Chondrocyte (in vitro differentiated cells): Measurements from ENCODE around the gene SLC36A4. TPM values are rescaled to one million over a fixed set of nuclear protein-coding genes. Genes with fewer than 3 reads are reported as not detected.
"Not testable (repeated sequence)": the region's sequence is repeated elsewhere in the genome, so short reads cannot be mapped to it uniquely, and the experiment has no call there.

ENCODE experiments used
- DNase-seq: peaks from one replicate; pipeline ENCODE4 v3.0.0; 2021; ENCODE audit warnings: mixed read lengths, low spot score
- H3K27ac Mint-ChIP-seq: one replicate; pipeline ENCODE4 v1.8.0; 2021; ENCODE audit warnings: mild to moderate bottlenecking, moderate library complexity, mixed read lengths; ENCODE audit not compliant: unreplicated experiment
- H3K27me3 Mint-ChIP-seq: 2 replicates; pipeline ENCODE4 v1.8.0; 2021; ENCODE audit warnings: low read depth, mixed read lengths
- H3K36me3 Mint-ChIP-seq: 2 replicates; pipeline ENCODE4 v1.8.0; 2021; ENCODE audit warnings: low read depth, mixed read lengths
- H3K4me1 Mint-ChIP-seq: 2 replicates; pipeline ENCODE4 v1.8.0; 2021; ENCODE audit warnings: low read depth, mild to moderate bottlenecking, mixed read lengths
- H3K4me3 Mint-ChIP-seq: one replicate; pipeline ENCODE4 v1.8.0; 2021; ENCODE audit warnings: mild to moderate bottlenecking, moderate library complexity, mixed read lengths; ENCODE audit not compliant: unreplicated experiment
- H3K9me3 Mint-ChIP-seq: 2 replicates; pipeline ENCODE4 v1.8.0; 2021; ENCODE audit warnings: low read depth, mixed read lengths
- total RNA-seq: library from RNA; stranded (reverse); gene quantifications from 3 replicates; pipeline ENCODE4 v1.2.1, GENCODE V29; 2021
- TF ChIP-seq, protein P1 (sequence below): fragments of 200-600 bp; sonication (generic); IDR thresholded peaks from 2 replicates; pipeline ENCODE4 v1.5.0; 2021; ENCODE audit warnings: antibody characterized with exemption, mild to moderate bottlenecking, moderate library complexity

The SLC36A4 gene
- total RNA-seq, 1 donor from 2014 or later = 20.9 TPM

DNA sequence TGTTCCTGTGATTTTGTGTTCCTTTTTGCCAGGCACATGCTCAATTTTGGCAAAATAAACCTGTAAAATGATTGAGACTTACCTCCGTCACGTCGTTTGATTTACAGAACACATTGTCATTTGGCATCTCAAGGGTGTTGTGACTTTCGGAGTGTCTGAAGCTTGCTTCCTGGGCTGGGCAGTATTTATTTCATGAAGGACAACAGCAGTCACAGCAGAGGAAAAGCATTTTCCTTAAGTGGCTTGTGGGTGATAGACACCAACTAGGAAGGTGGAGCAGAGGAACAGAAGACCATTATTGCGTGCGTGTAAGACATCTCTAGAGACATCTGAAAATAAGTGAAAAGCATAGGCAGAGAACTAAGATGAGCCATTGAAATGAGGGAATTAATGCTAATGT is 80.2 kb downstream of the SLC36A4 start:
- H3K9me3 Mint-ChIP-seq = no peaks in the 10 kb centered on the region
- no peaks in the 10 kb centered on the region for H3K4me1 Mint-ChIP-seq
- H3K4me3 Mint-ChIP-seq = no peak overlapping the region
- H3K27ac Mint-ChIP-seq = no peak overlapping the region
- H3K36me3 Mint-ChIP-seq = no peaks in the 10 kb centered on the region
- DNase-seq = no peak
- TF ChIP-seq, protein P1, sequence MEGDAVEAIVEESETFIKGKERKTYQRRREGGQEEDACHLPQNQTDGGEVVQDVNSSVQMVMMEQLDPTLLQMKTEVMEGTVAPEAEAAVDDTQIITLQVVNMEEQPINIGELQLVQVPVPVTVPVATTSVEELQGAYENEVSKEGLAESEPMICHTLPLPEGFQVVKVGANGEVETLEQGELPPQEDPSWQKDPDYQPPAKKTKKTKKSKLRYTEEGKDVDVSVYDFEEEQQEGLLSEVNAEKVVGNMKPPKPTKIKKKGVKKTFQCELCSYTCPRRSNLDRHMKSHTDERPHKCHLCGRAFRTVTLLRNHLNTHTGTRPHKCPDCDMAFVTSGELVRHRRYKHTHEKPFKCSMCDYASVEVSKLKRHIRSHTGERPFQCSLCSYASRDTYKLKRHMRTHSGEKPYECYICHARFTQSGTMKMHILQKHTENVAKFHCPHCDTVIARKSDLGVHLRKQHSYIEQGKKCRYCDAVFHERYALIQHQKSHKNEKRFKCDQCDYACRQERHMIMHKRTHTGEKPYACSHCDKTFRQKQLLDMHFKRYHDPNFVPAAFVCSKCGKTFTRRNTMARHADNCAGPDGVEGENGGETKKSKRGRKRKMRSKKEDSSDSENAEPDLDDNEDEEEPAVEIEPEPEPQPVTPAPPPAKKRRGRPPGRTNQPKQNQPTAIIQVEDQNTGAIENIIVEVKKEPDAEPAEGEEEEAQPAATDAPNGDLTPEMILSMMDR = no peak
- peaks cover 18% of the 10 kb centered on the region for H3K27me3 Mint-ChIP-seq

DNA sequence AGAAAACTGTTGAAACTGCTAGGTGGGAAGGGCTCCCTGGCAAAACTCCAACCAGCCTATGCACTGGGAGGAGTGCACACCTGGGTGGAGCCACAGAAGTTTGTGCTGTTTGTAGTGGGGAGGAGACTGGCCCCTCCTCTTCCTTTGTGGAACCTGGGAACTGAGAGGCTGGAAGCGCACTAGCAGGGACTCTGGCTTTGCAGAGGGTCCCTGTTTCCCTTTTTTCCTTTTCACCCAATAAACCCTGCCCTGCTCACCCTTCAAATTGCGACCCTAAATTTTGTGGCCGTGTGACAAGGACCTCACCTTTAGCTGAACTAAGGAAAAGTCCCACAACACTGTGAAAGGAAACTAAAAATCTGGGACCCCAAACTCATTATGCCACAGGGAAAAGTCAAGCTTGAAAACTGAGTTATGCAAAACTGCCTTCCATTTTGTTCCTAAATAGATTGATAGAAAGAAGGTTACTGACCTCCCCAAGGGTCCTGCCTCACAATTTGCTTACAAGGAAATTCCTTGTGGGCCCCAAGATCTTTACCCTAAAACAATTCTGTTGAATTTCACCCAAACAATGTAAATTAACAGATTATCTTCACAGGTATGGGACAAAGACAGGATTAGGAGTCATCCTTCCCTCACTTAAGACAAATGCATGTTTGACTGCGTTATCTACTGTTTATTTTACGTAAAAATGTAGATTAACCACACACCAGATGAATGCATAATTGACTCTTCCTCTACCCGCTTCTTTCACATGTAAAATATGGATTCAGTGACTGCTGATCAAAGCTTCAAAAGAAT is 81.0 kb downstream of the SLC36A4 start:
- H3K27ac Mint-ChIP-seq = no peak overlapping the region
- peaks cover 18% of the 10 kb centered on the region for H3K27me3 Mint-ChIP-seq
- TF ChIP-seq, protein P1 = no peak
- H3K4me3 Mint-ChIP-seq = no peak overlapping the region
- H3K36me3 Mint-ChIP-seq = no peaks in the 10 kb centered on the region
- no peak for DNase-seq
- H3K4me1 Mint-ChIP-seq = no peaks in the 10 kb centered on the region
- H3K9me3 Mint-ChIP-seq = no peaks in the 10 kb centered on the region

DNA sequence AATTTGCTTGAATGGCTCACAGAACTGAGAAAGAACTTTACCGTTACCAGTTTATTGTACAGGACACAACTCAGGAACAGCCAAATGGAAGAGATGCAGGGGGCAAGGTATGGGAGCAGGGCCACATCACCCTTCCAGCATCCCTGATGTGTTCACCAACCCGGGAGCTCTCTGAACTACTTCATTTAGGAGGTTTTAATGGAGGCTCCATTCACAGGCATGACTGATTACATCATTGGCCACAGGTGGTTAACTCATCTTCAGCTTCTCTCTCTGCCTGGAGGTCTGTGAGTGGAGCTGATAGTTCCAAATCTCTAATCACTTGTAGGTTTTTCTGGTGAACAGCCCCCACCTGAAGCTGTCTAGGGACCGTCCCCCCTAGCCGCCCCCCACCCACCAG is 83.5 kb downstream of the SLC36A4 start:
- Mint-ChIP-seq H3K27me3 (peaks cover 15% of the 10 kb centered on the region), H3K9me3 (no peaks in the 10 kb centered on the region), H3K36me3 (peaks cover 4% of the 10 kb centered on the region), H3K4me3 (no peak overlapping the region), H3K4me1 (no peaks in the 10 kb centered on the region), H3K27ac (no peak overlapping the region)
- no peak for DNase-seq
- TF ChIP-seq, protein P1 = no peak

DNA sequence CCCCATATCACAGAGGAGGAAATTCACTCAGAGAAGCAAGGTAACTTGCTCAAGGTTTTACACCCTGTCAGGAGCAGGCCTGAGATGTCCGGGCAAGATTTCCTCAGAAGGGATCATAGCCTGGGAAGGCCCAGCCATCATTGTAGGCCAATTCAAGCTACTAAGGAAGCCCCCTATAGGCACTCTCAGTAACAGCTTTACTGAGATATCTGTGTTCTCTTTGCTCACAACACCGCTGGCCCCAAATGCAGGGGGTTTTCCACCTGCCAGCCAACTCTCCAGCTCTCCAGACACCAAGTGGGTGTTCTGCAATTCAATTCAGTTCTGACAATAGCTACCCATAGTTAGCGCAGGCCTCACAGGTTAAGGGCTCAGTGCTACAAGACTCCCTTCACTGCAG is 84.0 kb downstream of the SLC36A4 start:
- peaks cover 14% of the 10 kb centered on the region for H3K27me3 Mint-ChIP-seq

DNA sequence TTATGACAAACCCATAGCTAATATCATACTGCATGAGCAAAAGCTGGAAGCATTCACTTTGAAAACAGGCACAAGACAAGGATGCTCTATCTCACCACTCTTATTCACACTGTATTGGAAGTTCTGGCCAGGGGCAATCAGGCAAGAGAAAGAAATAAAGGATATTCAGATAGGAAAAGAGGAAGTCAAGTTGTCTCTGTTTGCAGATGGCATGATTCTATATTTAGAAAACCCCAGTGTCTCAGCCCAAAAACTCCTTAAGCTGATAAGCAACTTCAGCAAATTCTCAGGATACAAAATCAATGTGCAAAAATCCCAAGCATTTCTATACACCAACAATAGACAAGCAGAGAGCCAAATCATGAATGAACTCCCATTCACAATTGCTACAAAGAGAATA is 86.6 kb downstream of the SLC36A4 start:
- H3K27me3 Mint-ChIP-seq, DNase-seq, H3K27ac Mint-ChIP-seq, H3K4me3 Mint-ChIP-seq, H3K4me1 Mint-ChIP-seq, H3K36me3 Mint-ChIP-seq, H3K9me3 Mint-ChIP-seq: not testable (repeated sequence)

More for the DNA sequence above, 84.0 kb downstream of the SLC36A4 start:
- no peak overlapping the region for H3K4me3 Mint-ChIP-seq
- TF ChIP-seq, protein P1 = no peak
- no peak overlapping the region for H3K27ac Mint-ChIP-seq
- no peaks in the 10 kb centered on the region for H3K9me3 Mint-ChIP-seq
- no peaks in the 10 kb centered on the region for H3K4me1 Mint-ChIP-seq
- H3K36me3 Mint-ChIP-seq = peaks cover 4% of the 10 kb centered on the region
- DNase-seq = no peak

DNA sequence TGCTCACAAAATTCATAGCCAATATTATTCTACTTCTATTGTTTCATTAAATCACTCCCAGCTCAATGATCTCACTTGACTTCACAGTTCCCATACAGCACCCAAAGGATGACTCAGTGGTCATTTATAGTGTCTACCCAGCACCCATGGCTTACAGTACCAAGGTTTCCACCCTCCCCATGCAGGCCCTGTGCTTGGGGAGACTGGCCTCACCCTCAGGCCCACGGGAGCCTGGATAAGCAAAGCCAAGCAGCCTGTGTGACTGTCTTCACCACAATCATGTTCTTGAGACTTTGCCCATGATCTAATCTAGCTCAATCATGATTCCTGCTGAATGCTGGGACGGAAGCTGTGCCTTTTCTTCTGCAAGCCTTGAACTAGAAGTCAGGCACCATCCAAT is 97.6 kb downstream of the SLC36A4 start:
- Mint-ChIP-seq H3K4me3 (no peak overlapping the region), H3K36me3 (peaks cover 4% of the 10 kb centered on the region), H3K4me1 (peaks cover 11% of the 10 kb centered on the region), H3K9me3 (peaks cover 17% of the 10 kb centered on the region), H3K27me3 (no peaks in the 10 kb centered on the region), H3K27ac (no peak overlapping the region)
- TF ChIP-seq, protein P1 = no peak
- DNase-seq = no peak
